Measurements from ENCODE around the gene GUCY1A1.

DNA sequence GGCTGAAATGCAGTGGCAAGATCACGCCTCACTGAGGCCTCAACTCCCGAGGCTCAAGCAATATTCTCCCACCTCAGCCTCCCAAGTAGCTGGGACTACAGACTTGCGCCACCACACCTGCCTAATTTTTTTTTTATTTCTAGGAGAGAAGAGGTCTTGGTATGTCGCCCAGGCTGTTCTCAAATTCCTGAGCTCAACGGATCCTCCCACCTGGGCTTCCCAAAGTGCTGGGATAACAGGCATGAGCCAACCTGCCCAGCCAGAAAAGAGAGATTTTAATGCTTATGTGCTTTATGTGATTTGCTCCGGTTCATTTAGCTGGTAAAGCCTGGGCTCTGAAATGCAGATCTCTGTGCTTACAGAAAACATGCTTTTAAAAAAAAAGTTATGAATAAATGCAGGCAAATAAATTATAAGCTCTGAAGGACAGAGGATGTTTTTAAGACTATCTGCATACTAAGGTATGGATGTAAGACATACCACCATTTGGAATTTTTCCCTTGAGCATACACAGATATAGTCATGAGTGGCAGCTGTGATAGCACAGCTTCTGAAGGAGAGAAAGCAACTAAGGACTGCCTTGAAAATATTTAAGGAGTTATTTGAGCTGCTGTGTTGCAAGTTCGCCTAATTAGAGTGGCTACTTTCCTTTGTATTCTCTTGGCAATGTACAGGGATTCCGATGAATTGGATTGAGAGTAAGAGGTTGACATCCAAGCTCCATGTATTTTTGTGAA is 106.0 kb downstream of the GUCY1A1 start:
- no peak for TF ChIP-seq GATA3 (IDR thresholded peaks at IDR 0.05; ENCODE audit: low read depth, low read length)
- TF ChIP-seq GATA2 (IDR thresholded peaks at IDR 0.05; ENCODE audit: low read depth, low read length), result no peak
